HepG2 (cell line): Measurements from ENCODE around the gene JMJD1C.

Experiments used
- CEBPB ChIP-seq: IDR thresholded peaks from 2 replicates; pipeline ENCODE4 v1.6.1; 2011; ENCODE audit warnings: low read depth, low read length, improper control_type of control experiment, borderline replicate concordance
- JUND ChIP-seq: sonication (generic); formaldehyde crosslinking; IDR thresholded peaks from 2 replicates; pipeline ENCODE4 v1.8.0; 2022; ENCODE audit warnings: mild to moderate bottlenecking, missing genetic modification reagents
- ZNF274 ChIP-seq: sonication (generic); formaldehyde crosslinking; IDR thresholded peaks from 2 replicates; pipeline ENCODE4 v1.5.1; 2020; ENCODE audit warnings: mild to moderate bottlenecking, missing genetic modification reagents

- TF ChIP-seq ZNF274 (no peak), CEBPB (no peak), JUND (no peak)
Measured at GRCh38 chr10:63264617-63265221, 201.1 kb downstream of the JMJD1C start.
